SHP77 (cell line): ENCODE measurements around the gene ACKR4.
"Not testable (repeated sequence)": the region's sequence is repeated elsewhere in the genome, so short reads cannot be mapped to it uniquely, and the experiment has no call there.

Experiments used
- DNase-seq, 2 experiments: peaks; one replicate each; lab custom pipeline; 2025; lab: John Stamatoyannopoulos, UW

Gene ACKR4

DNA sequence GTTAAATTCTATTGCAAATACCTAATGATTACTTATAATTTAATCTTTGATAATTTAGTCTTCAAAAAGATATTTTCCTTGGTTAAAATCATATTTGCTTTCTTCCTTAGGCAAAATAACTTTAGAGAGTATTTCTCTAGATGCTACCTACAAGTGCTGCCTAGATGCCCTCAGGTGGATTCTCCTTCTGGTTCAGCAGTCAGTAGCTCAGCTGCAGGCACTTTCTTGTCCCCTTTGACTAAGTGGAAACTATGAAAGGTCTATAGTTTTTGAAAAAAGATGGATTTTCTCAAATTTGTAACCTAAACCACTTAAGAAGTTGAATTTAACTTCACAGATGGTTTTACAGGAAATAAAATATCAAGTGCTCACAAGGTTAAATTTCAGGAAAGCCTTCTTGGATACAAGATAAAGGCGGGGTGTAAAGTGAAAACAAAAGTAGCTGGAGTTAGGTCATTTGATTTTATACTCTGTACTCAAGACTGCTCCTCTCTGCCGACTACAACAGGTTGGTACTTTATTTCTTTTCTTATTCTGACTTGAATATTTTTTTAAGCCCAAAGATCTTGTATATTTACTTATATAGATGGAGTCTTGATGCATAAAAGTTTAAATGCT, at the start of gene ACKR4:
Gene ACKR4, plus strand, starts transcription at position 455 of the 618 bp plus-strand sequence. CDS start 3,128 bp downstream, outside the sequence.
- DNase-seq: no peak

GRCh38 chr3:132549169-132549568, 47.9 kb upstream of the ACKR4 start:
- DNase-seq: no peak

DNA sequence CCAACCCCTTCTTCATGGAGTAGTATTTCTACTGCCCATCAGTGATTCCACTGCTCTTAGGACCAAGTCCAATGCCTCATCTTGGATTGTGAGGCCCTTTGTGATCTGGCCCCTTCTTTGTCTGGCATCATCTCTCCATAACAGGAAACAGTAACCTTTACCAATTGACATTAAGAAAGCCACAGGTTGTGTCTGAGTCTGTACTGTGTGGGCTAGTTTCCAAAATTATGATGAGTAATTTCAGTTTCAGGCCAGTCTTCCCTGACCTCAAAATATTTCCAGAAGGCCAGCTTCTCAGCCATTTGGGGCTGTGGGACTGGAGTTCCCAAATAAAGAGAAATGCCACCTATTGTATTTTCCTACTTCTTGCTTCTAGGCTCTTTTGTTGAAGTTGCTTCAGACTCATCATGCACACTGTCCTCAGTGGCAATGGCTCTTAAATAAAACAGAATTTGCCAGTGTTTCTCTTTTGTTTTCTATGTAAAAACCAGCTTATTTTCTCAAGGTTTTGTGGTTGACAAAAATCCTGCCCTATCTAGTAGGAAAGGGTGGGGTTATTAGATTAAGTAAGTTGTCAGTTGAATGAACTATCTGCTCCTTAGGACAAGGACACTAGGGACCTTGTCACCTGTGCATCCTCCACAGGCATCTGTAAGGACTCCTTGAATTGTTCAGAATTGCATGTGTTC, 47.0 kb upstream of the ACKR4 start:
- no peak for DNase-seq

DNA sequence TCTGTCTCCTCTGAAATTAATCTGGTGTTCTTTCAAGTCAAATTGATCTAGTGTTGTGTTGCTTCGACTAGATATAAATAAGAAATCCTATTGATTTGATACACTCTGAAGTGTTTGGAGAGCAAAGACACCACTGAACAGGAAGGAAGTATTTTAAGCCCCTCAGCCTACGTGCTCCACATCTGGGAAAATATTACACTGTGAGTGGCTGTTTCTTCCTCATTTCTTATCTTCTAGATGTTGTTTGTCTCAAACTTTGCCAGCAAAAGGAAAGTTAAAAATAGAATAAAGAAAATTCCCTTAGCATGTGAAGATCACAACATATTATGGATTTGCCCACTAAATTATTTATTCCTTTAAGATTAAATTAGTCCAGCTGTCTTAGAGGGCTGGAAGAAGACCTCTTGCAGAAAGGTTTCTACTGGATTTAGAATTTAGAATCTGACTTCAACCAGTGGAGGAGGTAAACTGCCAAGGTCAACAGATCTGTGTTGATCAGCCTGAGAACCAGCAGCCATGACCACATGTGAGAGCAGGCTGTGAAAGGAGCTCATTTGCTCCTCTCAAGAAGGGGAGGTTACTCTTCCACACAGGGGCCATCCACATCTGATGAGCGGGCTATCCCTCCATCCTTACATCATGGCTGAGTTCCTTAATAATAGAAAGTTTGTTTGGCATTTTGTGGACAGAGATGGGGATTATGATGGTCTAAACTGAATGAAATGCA, 46.3 kb upstream of the ACKR4 start:
- DNase-seq: no peak

DNA sequence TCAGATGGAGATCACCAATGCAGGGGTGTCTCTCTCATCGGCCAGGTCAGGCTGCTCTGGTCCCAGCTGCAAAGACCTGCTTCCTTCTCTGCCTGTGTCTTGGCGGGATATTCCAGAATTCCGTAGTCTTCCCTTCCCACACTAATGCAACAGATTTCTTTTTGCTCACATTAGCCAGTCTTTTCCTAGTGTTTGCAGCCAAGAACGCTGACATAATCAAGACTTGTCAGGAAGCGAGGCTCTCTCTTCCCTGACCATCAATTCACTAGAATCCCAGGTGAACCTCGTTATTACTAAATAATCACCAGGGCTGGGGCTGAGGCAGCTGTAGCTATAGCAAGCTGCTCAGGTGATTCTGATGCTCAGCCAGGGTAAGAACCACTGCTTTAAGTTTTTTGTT, 43.2 kb upstream of the ACKR4 start:
- no peak for DNase-seq

DNA sequence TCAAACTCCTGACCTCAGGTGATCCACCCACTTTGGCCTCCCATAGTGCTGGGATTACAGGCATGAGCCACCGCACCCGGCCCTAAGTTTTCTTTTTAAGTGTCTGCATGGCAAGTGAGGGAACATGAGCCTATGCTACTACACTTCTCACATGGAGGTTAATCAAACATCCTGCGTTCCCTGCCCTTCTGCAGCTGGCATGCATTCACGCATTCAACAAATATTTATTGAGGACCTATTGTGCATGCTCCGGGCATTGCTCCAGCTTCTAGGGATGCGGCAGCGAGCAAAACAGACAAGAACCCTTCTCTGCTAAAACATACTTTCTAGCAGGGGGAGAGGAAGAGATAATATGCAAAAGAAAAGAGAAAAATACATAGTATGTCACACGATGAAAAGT, 42.6 kb upstream of the ACKR4 start:
- DNase-seq: peak; percentile 63 to 81

GRCh38 chr3:132555306-132556035, 41.6 kb upstream of the ACKR4 start:
- no peak for DNase-seq

DNA sequence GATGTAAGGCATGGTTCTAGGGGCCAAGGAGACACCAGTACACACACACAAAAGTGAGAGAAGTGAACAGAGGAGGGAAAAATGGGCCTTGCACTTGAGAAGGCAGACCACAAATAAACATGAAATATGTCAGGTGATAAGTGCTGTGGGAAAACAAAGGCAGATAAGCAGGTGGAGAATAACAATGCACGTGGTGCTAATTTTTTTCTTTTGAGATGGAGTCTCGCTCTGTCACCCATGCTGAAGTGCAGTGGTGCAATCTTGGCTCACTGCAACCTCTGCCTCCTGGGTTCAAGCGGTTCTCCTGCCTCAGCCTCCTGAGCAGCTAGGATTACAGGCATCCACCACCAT, 41.1 kb upstream of the ACKR4 start:
- not testable (repeated sequence) for DNase-seq

- no peak for DNase-seq
These were observed 40.4 kb upstream of the ACKR4 start for GRCh38 chr3:132556508-132557159.

GRCh38 chr3:132561003-132561402, 36.1 kb upstream of the ACKR4 start:
- no peak for DNase-seq

GRCh38 chr3:132563420-132564069, 33.5 kb upstream of the ACKR4 start:
- DNase-seq: no peak

- DNase-seq: no peak
These were observed 33.0 kb upstream of the ACKR4 start for GRCh38 chr3:132564070-132564465.

- DNase-seq: no peak
These were observed 28.6 kb upstream of the ACKR4 start for GRCh38 chr3:132568422-132568821.

- no peak for DNase-seq
These were observed 27.9 kb upstream of the ACKR4 start for GRCh38 chr3:132569153-132569552.

- no peak for DNase-seq
These were observed 27.5 kb upstream of the ACKR4 start for GRCh38 chr3:132569580-132569979.

GRCh38 chr3:132570016-132570415, 27.1 kb upstream of the ACKR4 start:
- DNase-seq: no peak

DNA sequence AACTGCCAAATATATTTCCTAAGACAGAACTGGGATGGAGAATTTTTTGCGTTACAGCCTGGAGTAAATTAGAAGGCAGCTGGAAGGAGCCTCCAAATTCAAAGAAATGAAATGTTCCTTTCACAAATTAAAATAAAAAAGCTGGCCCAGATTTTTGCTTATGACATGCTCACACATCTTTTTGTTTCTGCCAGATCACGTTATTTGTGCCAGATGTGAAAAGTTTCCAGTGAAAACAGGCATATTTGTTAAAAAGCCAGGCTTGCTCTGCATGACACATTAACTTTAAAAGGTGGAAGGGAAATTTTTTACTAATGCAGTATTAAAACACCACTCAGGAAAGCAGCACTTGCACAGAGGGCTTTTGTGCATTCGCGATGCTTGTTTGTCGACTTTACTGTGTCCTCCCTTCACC, 23.3 kb upstream of the ACKR4 start:
- no peak for DNase-seq

DNA sequence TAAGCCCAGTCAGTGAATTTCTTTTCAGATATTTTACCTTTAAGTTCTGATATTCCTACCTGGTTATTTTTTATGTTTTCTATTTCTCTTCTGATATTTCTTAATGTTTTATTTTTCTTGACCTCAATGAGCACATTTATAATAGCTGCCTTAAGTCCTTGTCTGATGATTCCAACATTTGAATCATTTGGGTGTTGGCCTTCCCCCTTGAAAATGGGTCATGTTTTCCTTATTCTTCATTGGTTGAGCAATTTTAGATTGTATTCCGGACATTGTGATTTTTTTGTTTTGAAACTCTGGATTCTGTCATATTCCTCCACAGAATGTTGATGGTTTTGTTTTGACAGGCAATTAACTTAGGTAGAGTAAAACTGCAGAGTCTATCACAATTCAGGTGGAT, 9.7 kb upstream of the ACKR4 start:
- DNase-seq: no peak

DNA sequence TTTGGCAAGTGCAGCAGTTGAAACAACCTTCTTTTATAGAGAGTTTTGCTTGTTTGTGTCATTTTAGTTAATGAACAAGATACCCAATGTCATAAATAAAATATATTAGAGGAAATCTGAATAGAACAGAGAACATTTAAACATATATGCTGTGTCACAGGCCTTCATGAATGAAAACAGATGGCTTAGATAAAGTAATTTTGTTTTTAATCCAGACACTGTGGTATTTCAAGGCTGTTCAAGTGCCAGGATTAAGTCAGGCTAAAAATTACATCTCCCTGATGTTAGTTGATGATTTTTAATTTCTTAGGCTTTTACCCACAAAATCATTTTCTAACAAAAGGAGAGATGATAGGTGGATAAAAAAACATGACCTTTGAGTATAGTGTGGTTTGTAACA, 4.9 kb upstream of the ACKR4 start:
- no peak for DNase-seq

DNA sequence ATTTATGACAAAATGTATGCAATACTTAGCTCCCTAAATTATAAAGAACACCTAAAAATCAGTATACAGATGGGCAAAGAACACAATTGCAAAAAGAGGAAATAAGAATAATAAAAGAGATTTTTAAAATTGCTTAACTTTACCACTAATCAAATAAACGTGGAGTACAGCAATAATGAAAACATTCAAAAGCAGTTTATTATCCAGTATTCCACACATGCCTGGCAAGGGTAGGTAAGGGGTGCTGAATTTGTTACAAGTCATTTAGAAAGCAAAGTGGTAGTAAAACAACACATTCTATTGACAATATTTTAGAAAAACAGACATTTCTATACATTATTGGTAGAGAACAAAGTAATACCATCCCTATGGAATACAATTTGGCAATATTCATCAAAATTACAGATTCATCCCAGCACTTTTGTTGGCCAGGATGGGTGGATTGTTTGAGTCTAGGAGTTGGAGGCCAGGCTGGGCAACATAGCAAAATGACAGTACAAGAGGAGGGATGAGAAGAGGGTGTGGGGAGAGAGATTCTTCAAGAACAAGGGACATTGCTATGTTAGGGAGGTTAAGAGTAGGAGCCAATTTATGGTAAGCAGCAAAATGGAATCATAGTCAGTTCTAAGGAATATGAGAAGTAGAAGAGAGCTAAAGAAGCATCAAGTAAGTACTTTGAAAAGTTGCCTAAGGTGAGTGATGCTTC, 3.7 kb upstream of the ACKR4 start:
- DNase-seq: no peak

- no peak for DNase-seq
These were observed 3.1 kb upstream of the ACKR4 start for GRCh38 chr3:132593947-132594323.
